Measurements from ENCODE around the gene ACTR5.

The ACTR5 gene

DNA sequence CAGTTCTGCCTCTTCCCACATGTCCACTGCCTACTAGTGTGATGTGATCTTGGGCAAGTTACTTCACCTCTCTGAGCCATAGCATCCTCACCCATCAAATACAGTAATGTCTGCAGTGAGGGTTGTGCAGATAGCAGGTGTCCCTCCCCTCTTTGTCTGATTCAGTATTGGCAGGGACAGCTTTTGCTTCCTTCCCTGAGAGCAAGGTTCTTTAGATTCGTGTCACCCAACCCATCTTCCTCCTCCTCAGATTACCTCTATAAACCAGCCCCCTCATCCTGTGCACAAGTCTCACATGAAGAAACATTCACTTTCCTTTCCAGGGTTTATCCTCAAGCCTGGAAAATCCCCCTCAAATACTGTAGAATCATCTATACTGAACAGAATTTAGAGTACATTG is 15.4 kb downstream of the ACTR5 start:
- no peak overlapping the region for H3K27ac ChIP-seq (ENCODE audit: low read depth, low read length)
- H3K4me1 ChIP-seq (ENCODE audit: control insufficient read depth in 1 of 2, insufficient read depth in 2 of 2, low read length in 2 of 2): peaks cover 0 to 18% of the 10 kb centered on the region in 2 donors
- no peaks in the 10 kb centered on the region for H3K27me3 ChIP-seq (ENCODE audit: control insufficient read depth in 1 of 2, insufficient read depth in 2 of 2, low read length in 2 of 2)
- H3K4me3 ChIP-seq (ENCODE audit: low read depth in 1 of 2, low read length in 2 of 2): no peak overlapping the region
- no peaks in the 10 kb centered on the region for H3K9me3 ChIP-seq (ENCODE audit: control insufficient read depth in 1 of 2, low read length in 2 of 2)
- no peak overlapping the region for H3K9ac ChIP-seq (ENCODE audit: low read depth in 1 of 2, low read length in 2 of 2)
- H3K36me3 ChIP-seq (ENCODE audit: control insufficient read depth in 1 of 2, insufficient read depth in 2 of 2, low read length in 2 of 2): peaks cover 40 to 73% of the 10 kb centered on the region in 2 donors

DNA sequence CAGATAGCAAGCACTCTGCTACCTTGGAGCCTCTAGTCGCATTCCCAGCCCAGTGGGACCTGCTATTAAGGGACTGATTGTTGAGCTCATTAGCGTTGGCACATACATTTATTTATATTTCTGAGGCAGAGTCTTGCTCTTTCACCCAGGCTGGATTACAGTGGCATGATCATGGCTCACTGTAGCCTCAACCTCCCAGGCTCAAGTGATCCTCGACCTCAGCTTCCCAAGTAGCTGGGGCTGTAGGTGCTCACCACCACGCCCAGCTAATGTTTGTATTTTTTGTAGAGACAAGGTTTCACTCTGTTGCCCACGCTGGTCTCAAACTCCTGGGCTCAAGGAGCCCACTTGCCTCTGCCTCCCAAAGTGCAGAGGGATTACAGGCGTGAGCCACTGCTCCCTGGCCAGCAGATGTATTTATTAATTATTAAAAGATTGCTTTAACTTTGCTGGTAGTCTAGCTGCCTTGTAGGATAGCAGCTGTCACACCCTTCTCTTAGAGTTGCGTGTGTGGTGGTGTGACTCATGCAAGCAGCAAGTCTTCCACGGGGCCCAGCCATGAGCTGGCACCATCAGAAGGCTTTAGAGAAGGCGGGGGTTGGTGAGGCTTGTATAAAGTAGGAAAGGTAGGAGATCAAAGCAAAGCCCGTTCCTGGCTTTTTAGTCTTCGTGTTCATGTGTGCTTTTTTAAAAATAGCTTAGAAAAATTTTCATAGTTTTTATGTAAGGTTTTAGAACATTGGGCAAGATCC is 16.5 kb downstream of the ACTR5 start:
- Histone ChIP-seq H3K27ac (ENCODE audit: low read depth, low read length) (no peak overlapping the region), H3K4me1 (ENCODE audit: control insufficient read depth in 1 of 2, insufficient read depth in 2 of 2, low read length in 2 of 2) (peaks cover 0 to 18% of the 10 kb centered on the region in 2 donors), H3K36me3 (ENCODE audit: control insufficient read depth in 1 of 2, insufficient read depth in 2 of 2, low read length in 2 of 2) (peaks cover 36 to 76% of the 10 kb centered on the region in 2 donors), H3K27me3 (ENCODE audit: control insufficient read depth in 1 of 2, insufficient read depth in 2 of 2, low read length in 2 of 2) (no peaks in the 10 kb centered on the region), H3K9ac (ENCODE audit: low read depth in 1 of 2, low read length in 2 of 2) (no peak overlapping the region), H3K4me3 (ENCODE audit: low read depth in 1 of 2, low read length in 2 of 2) (no peak overlapping the region), H3K9me3 (ENCODE audit: control insufficient read depth in 1 of 2, low read length in 2 of 2) (no peaks in the 10 kb centered on the region)

DNA sequence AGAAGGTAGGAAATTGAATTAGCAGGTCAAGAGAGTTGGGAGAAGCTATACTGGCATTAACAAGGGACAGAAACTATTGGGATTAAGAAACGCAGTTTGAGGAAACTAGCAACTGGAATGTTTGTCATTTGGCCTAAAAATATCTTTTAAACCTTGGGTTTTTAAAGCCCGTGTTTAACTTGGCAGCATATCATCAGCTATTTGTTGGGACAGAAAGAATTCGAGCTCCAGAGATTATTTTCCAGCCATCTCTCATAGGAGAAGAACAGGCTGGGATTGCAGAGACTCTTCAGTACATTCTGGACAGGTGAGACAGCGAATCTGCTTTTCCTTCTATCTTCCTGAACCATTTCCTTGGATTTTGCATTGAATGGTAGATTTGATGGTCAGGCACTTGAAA is 17.8 kb downstream of the ACTR5 start:
- no peak overlapping the region for H3K4me3 ChIP-seq (ENCODE audit: low read depth in 1 of 2, low read length in 2 of 2)
- peaks cover 0 to 18% of the 10 kb centered on the region in 2 donors for H3K4me1 ChIP-seq (ENCODE audit: control insufficient read depth in 1 of 2, insufficient read depth in 2 of 2, low read length in 2 of 2)
- no peaks in the 10 kb centered on the region for H3K27me3 ChIP-seq (ENCODE audit: control insufficient read depth in 1 of 2, insufficient read depth in 2 of 2, low read length in 2 of 2)
- H3K9ac ChIP-seq (ENCODE audit: low read depth in 1 of 2, low read length in 2 of 2): no peak overlapping the region
- H3K9me3 ChIP-seq (ENCODE audit: control insufficient read depth in 1 of 2, low read length in 2 of 2): no peaks in the 10 kb centered on the region
- H3K36me3 ChIP-seq (ENCODE audit: control insufficient read depth in 1 of 2, insufficient read depth in 2 of 2, low read length in 2 of 2): peaks cover 38 to 71% of the 10 kb centered on the region in 2 donors
- no peak overlapping the region for H3K27ac ChIP-seq (ENCODE audit: low read depth, low read length)

DNA sequence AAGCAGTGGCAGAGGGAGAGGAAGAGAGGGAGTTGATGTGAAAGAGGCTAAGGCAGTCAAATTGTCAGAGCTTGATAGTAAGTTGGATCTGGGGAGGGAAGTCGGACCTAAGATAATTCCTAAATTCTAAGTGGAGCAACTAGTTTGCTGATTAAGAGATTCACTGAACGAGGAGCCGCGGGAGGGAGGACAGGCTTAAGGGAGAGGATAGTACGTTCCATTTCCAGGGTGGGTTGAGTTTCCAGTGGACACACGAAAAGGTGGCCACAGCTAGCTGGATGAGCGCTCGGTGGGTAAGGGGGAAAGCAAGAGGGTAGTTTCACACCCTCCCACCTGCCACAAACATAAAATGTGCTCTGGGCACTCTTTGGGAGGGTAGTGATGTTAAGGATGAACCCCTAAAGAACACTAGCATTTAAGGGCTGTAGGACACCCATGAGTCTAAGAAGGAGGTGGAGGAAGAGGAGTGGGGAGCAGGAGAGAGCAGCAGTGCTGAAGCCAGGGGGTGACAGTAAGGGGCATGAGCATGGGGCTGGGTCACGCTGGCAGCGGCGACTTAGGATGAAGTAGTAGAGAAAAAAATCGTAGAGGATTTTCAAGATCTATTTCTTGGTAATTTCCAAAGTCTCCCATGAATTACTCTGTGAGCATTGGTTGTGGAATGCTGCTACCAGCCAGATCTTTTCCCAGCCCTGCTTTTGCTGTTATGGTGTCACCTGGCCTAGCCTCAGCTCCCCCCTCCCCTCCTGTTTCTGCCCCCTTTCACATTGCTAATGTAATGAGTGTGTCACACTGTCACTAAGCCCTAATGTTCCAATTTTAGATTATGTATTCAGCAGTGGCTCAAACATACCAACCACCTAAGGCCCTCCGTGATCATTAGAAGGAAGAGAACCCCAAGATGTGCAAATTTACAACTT is 21.4 kb downstream of the ACTR5 start:
- no peak overlapping the region for H3K27ac ChIP-seq (ENCODE audit: low read depth, low read length)
- no peaks in the 10 kb centered on the region for H3K27me3 ChIP-seq (ENCODE audit: control insufficient read depth in 1 of 2, insufficient read depth in 2 of 2, low read length in 2 of 2)
- H3K4me1 ChIP-seq (ENCODE audit: control insufficient read depth in 1 of 2, insufficient read depth in 2 of 2, low read length in 2 of 2): peaks cover 0 to 4% of the 10 kb centered on the region in 2 donors
- no peak overlapping the region for H3K4me3 ChIP-seq (ENCODE audit: low read depth in 1 of 2, low read length in 2 of 2)
- no peak overlapping the region for H3K9ac ChIP-seq (ENCODE audit: low read depth in 1 of 2, low read length in 2 of 2)
- peaks cover 0 to 5% of the 10 kb centered on the region in 2 donors for H3K9me3 ChIP-seq (ENCODE audit: control insufficient read depth in 1 of 2, low read length in 2 of 2)
- H3K36me3 ChIP-seq (ENCODE audit: control insufficient read depth in 1 of 2, insufficient read depth in 2 of 2, low read length in 2 of 2): peaks cover 34 to 76% of the 10 kb centered on the region in 2 donors

DNA sequence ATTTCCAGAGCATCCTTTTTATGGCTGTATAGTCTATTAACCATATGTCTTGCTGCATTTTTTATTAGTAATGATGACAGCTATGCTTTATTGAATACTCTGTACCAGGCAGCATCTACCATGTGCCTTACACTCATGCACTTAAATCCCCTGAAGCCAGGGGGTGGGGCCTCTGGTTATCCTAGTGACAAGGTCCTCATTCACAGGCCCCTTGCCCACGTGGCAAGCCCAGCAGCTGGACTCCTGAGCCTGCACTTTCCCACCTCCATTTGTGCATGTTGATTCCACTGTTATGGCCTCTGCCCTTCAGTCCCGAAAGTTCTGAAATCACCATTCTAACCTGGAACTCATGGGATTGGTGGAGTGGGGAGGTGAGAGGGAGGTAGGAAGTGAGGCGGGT is 22.3 kb downstream of the ACTR5 start:
- Histone ChIP-seq H3K4me1 (ENCODE audit: control insufficient read depth in 1 of 2, insufficient read depth in 2 of 2, low read length in 2 of 2) (no peaks in the 10 kb centered on the region), H3K9me3 (ENCODE audit: control insufficient read depth in 1 of 2, low read length in 2 of 2) (peaks cover 0 to 5% of the 10 kb centered on the region in 2 donors), H3K27me3 (ENCODE audit: control insufficient read depth in 1 of 2, insufficient read depth in 2 of 2, low read length in 2 of 2) (no peaks in the 10 kb centered on the region), H3K36me3 (ENCODE audit: control insufficient read depth in 1 of 2, insufficient read depth in 2 of 2, low read length in 2 of 2) (peaks cover 34 to 71% of the 10 kb centered on the region in 2 donors), H3K27ac (ENCODE audit: low read depth, low read length) (no peak overlapping the region), H3K4me3 (ENCODE audit: low read depth in 1 of 2, low read length in 2 of 2) (no peak overlapping the region), H3K9ac (ENCODE audit: low read depth in 1 of 2, low read length in 2 of 2) (no peak overlapping the region)

DNA sequence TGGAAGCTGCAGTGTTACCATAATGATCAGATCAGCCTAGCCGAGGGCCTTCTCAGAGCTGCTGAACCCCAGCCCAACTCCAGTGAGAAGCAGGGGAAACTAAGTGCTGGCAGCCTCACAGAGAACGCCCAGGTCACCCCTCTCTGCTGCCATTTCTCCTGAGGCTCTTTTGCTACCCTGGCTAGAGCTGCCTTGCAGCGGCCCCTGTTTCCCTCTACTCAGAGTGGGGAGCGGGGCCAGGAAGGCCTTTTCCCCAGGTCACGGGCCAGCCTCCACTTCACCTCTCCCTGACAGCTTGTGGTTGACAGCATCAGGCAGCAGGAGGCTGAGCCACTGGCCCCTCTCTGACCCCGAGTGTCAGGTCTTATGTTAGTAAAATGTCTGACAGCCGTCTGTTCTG is 22.7 kb downstream of the ACTR5 start:
- no peak overlapping the region for H3K27ac ChIP-seq (ENCODE audit: low read depth, low read length)
- H3K9ac ChIP-seq (ENCODE audit: low read depth in 1 of 2, low read length in 2 of 2): no peak overlapping the region
- H3K4me1 ChIP-seq (ENCODE audit: control insufficient read depth in 1 of 2, insufficient read depth in 2 of 2, low read length in 2 of 2): no peaks in the 10 kb centered on the region
- peaks cover 34 to 67% of the 10 kb centered on the region in 2 donors for H3K36me3 ChIP-seq (ENCODE audit: control insufficient read depth in 1 of 2, insufficient read depth in 2 of 2, low read length in 2 of 2)
- no peaks in the 10 kb centered on the region for H3K27me3 ChIP-seq (ENCODE audit: control insufficient read depth in 1 of 2, insufficient read depth in 2 of 2, low read length in 2 of 2)
- no peak overlapping the region for H3K4me3 ChIP-seq (ENCODE audit: low read depth in 1 of 2, low read length in 2 of 2)
- peaks cover 0 to 5% of the 10 kb centered on the region in 2 donors for H3K9me3 ChIP-seq (ENCODE audit: control insufficient read depth in 1 of 2, low read length in 2 of 2)

DNA sequence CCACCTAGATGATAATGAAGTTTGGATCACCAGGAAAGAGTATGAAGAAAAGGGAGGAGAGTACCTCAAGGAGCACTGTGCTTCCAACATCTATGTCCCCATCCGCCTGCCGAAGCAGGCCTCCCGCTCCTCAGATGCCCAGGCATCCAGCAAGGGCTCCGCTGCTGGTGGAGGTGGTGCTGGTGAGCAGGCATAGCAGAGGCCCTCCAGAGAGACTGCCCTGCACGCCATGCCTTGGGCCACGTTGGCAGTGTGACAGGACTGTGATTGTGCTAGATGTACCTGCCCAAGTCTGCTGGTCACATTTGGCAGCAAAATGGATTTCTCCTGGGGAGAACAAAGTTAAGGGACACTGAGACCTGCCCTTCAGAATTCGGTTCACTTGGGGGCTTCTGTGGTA is 23.4 kb downstream of the ACTR5 start:
- no peak overlapping the region for H3K4me3 ChIP-seq (ENCODE audit: low read depth in 1 of 2, low read length in 2 of 2)
- H3K27me3 ChIP-seq (ENCODE audit: control insufficient read depth in 1 of 2, insufficient read depth in 2 of 2, low read length in 2 of 2): no peaks in the 10 kb centered on the region
- no peak overlapping the region for H3K9ac ChIP-seq (ENCODE audit: low read depth in 1 of 2, low read length in 2 of 2)
- no peaks in the 10 kb centered on the region for H3K4me1 ChIP-seq (ENCODE audit: control insufficient read depth in 1 of 2, insufficient read depth in 2 of 2, low read length in 2 of 2)
- peaks cover 34 to 62% of the 10 kb centered on the region in 2 donors for H3K36me3 ChIP-seq (ENCODE audit: control insufficient read depth in 1 of 2, insufficient read depth in 2 of 2, low read length in 2 of 2)
- H3K27ac ChIP-seq (ENCODE audit: low read depth, low read length): no peak overlapping the region
- peaks cover 0 to 5% of the 10 kb centered on the region in 2 donors for H3K9me3 ChIP-seq (ENCODE audit: control insufficient read depth in 1 of 2, low read length in 2 of 2)

DNA sequence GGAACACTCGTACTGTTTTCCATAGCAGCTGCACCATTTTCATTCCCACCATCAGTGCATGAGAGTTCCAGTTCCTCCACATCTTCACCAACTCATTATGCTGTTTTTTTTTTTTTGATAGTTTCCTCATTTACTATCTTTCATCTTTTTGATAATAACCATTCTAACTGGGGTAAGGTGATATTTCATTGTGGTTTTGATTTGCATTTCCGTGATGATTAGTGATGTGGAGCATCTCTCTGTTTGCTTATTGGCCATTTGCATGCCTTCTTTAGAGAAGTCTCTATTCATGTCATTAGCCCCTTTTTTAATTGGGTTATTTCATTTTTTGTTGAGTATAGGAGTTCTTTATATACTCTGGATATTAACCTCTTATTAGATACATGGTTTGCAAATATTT is 25.9 kb downstream of the ACTR5 start:
- H3K4me1 ChIP-seq (ENCODE audit: control insufficient read depth in 1 of 2, insufficient read depth in 2 of 2, low read length in 2 of 2): no peaks in the 10 kb centered on the region
- H3K4me3 ChIP-seq (ENCODE audit: low read depth in 1 of 2, low read length in 2 of 2): no peak overlapping the region
- H3K27me3 ChIP-seq (ENCODE audit: control insufficient read depth in 1 of 2, insufficient read depth in 2 of 2, low read length in 2 of 2): no peaks in the 10 kb centered on the region
- no peak overlapping the region for H3K27ac ChIP-seq (ENCODE audit: low read depth, low read length)
- H3K9ac ChIP-seq (ENCODE audit: low read depth in 1 of 2, low read length in 2 of 2): no peak overlapping the region
- H3K9me3 ChIP-seq (ENCODE audit: control insufficient read depth in 1 of 2, low read length in 2 of 2): peaks cover 0 to 5% of the 10 kb centered on the region in 2 donors
- peaks cover 18 to 43% of the 10 kb centered on the region in 2 donors for H3K36me3 ChIP-seq (ENCODE audit: control insufficient read depth in 1 of 2, insufficient read depth in 2 of 2, low read length in 2 of 2)

DNA sequence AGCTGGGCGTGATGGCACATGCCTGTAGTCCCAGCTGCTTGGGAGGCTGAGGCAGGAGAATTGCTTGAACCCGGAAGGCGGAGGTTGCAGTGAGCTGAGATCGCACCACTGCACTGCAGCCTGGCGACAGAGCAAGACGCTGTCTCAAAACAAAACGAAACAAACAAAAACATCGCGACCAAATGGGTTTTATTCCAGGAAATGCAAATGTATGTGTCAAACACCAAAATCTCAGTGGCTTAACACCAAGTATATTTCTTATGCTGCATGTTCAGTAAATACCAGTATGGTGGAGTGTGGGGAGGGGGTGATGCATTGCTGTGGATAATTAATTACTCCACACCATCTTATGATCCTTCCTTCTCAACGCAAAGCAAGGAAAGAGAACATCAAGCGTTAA is 28.1 kb downstream of the ACTR5 start:
- H3K9me3 ChIP-seq (ENCODE audit: control insufficient read depth in 1 of 2, low read length in 2 of 2): peaks cover 0 to 5% of the 10 kb centered on the region in 2 donors
- no peaks in the 10 kb centered on the region for H3K4me1 ChIP-seq (ENCODE audit: control insufficient read depth in 1 of 2, insufficient read depth in 2 of 2, low read length in 2 of 2)
- no peak overlapping the region for H3K4me3 ChIP-seq (ENCODE audit: low read depth in 1 of 2, low read length in 2 of 2)
- H3K27me3 ChIP-seq (ENCODE audit: control insufficient read depth in 1 of 2, insufficient read depth in 2 of 2, low read length in 2 of 2): no peaks in the 10 kb centered on the region
- no peak overlapping the region for H3K27ac ChIP-seq (ENCODE audit: low read depth, low read length)
- H3K9ac ChIP-seq (ENCODE audit: low read depth in 1 of 2, low read length in 2 of 2): no peak overlapping the region
- peaks cover 12 to 26% of the 10 kb centered on the region in 2 donors for H3K36me3 ChIP-seq (ENCODE audit: control insufficient read depth in 1 of 2, insufficient read depth in 2 of 2, low read length in 2 of 2)

All from duodenal mucosa (tissue), 2 donors.